CD4-positive, alpha-beta T cell treated with Interleukin-21 for 1 hour (primary cell): ENCODE results near the gene ART1.

Source experiments
- DNase-seq: peaks from one replicate; pipeline ENCODE4 v3.0.0-alpha.2; 2020

Gene ART1

GRCh38 chr11:3667149-3668035 is 22.5 kb downstream of the ART1 start:
- DNase-seq: no peak

GRCh38 chr11:3669128-3669527 is 24.2 kb downstream of the ART1 start:
- no peak for DNase-seq

GRCh38 chr11:3669742-3670183 is 24.8 kb downstream of the ART1 start:
- DNase-seq: no peak

- DNase-seq: no peak
Measured at GRCh38 chr11:3671334-3672254, 26.7 kb downstream of the ART1 start, which contains the start of gene CHRNA10. Gene CHRNA10 (minus strand): TSS chr11:3671384. CDS start chr11:3671312, 72 bp downstream.

- no peak for DNase-seq
Measured at GRCh38 chr11:3674189-3674588, 29.3 kb downstream of the ART1 start.

GRCh38 chr11:3675971-3676370 is 31.0 kb downstream of the ART1 start:
- DNase-seq: no peak

- DNase-seq: no peak
Measured at GRCh38 chr11:3679077-3679476, 34.1 kb downstream of the ART1 start.

- no peak for DNase-seq
Measured at GRCh38 chr11:3683039-3683438, 38.1 kb downstream of the ART1 start.

- no peak for DNase-seq
Measured at GRCh38 chr11:3684129-3684818, 39.3 kb downstream of the ART1 start.

- DNase-seq: no peak
Measured at GRCh38 chr11:3684819-3685172, 39.9 kb downstream of the ART1 start.

GRCh38 chr11:3685923-3686322 is 41.0 kb downstream of the ART1 start:
- DNase-seq: no peak

GRCh38 chr11:3686751-3687150 is 41.8 kb downstream of the ART1 start:
- no peak for DNase-seq

- no peak for DNase-seq
Measured at GRCh38 chr11:3700410-3700809, 55.5 kb downstream of the ART1 start.

- DNase-seq: no peak
Measured at GRCh38 chr11:3700910-3701309, 56.0 kb downstream of the ART1 start.

GRCh38 chr11:3703383-3703782 is 58.5 kb downstream of the ART1 start:
- DNase-seq: no peak

GRCh38 chr11:3707176-3707575 is 62.2 kb downstream of the ART1 start:
- DNase-seq: no peak

- DNase-seq: no peak
Measured at GRCh38 chr11:3709977-3710376, 65.0 kb downstream of the ART1 start.

- DNase-seq: no peak
Measured at GRCh38 chr11:3710485-3711259, 65.7 kb downstream of the ART1 start.

- DNase-seq: no peak
Measured at GRCh38 chr11:3712274-3712673, 67.3 kb downstream of the ART1 start.
